Chondrocyte (in vitro differentiated cells): ENCODE data around the gene SNED1. TPM values are rescaled to one million over a fixed set of nuclear protein-coding genes. Genes with fewer than 3 reads are reported as not detected.

Experiments used
- DNase-seq: peaks from one replicate; pipeline ENCODE4 v3.0.0; 2021; ENCODE audit warnings: mixed read lengths, low spot score
- H3K27ac Mint-ChIP-seq: one replicate; pipeline ENCODE4 v1.8.0; 2021; ENCODE audit warnings: mild to moderate bottlenecking, moderate library complexity, mixed read lengths; ENCODE audit not compliant: unreplicated experiment
- H3K27me3 Mint-ChIP-seq: 2 replicates; pipeline ENCODE4 v1.8.0; 2021; ENCODE audit warnings: low read depth, mixed read lengths
- H3K36me3 Mint-ChIP-seq: 2 replicates; pipeline ENCODE4 v1.8.0; 2021; ENCODE audit warnings: low read depth, mixed read lengths
- H3K4me1 Mint-ChIP-seq: 2 replicates; pipeline ENCODE4 v1.8.0; 2021; ENCODE audit warnings: low read depth, mild to moderate bottlenecking, mixed read lengths
- H3K4me3 Mint-ChIP-seq: one replicate; pipeline ENCODE4 v1.8.0; 2021; ENCODE audit warnings: mild to moderate bottlenecking, moderate library complexity, mixed read lengths; ENCODE audit not compliant: unreplicated experiment
- H3K9me3 Mint-ChIP-seq: 2 replicates; pipeline ENCODE4 v1.8.0; 2021; ENCODE audit warnings: low read depth, mixed read lengths
- total RNA-seq: library from RNA; stranded (reverse); gene quantifications from 3 replicates; pipeline ENCODE4 v1.2.1, GENCODE V29; 2021
- TF ChIP-seq, protein P1 (sequence below): fragments of 200-600 bp; sonication (generic); IDR thresholded peaks from 2 replicates; pipeline ENCODE4 v1.5.0; 2021; ENCODE audit warnings: antibody characterized with exemption, mild to moderate bottlenecking, moderate library complexity

Gene SNED1
- total RNA-seq, 1 donor from 2014 or later, result 1.9 TPM

DNA sequence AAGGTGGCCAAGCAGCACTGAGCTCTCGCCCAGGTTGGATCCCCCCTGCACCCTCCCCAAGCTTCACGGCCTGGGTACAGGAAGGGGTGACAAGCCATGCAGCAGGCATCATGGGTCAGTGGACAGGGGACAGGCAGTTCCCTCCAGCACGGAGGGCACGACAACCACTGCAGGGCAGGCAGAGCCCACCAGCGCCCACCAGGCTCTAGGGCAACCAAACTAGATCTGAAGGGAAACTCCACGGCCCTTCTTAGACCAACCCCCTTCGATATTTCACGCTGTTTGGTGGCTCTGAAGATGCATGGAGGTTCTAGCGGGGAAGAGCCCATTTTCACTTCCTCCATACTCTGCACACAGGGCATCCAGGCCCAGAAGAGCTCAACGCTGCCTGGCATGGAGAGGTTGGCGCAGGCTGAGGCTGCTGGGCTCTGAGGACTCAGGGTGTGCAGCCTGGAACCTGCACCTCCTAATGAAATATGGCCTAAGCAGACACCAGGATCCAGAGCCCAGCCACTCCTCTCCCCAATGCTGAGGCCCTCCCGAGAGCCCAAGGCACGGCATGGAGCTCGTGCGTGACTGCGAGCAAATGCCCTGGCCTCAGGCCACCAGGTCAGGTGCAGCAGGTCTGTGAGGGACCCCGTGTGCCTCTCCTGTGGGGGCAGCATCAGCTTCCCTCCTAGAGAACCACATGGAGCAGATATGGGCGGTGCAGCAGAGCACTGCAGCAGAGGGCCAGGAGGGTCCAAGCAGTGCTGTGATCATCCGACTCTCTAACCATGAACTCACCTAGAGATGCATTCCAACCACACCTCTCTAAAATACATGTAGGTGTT is 112.4 kb downstream of the SNED1 start:
- Mint-ChIP-seq H3K36me3 (no peaks in the 10 kb centered on the region), H3K27me3 (no peaks in the 10 kb centered on the region), H3K27ac (no peak overlapping the region), H3K9me3 (no peaks in the 10 kb centered on the region), H3K4me1 (no peaks in the 10 kb centered on the region), H3K4me3 (no peak overlapping the region)
- DNase-seq, result no peak
- TF ChIP-seq, protein P1, sequence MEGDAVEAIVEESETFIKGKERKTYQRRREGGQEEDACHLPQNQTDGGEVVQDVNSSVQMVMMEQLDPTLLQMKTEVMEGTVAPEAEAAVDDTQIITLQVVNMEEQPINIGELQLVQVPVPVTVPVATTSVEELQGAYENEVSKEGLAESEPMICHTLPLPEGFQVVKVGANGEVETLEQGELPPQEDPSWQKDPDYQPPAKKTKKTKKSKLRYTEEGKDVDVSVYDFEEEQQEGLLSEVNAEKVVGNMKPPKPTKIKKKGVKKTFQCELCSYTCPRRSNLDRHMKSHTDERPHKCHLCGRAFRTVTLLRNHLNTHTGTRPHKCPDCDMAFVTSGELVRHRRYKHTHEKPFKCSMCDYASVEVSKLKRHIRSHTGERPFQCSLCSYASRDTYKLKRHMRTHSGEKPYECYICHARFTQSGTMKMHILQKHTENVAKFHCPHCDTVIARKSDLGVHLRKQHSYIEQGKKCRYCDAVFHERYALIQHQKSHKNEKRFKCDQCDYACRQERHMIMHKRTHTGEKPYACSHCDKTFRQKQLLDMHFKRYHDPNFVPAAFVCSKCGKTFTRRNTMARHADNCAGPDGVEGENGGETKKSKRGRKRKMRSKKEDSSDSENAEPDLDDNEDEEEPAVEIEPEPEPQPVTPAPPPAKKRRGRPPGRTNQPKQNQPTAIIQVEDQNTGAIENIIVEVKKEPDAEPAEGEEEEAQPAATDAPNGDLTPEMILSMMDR, result no peak

DNA sequence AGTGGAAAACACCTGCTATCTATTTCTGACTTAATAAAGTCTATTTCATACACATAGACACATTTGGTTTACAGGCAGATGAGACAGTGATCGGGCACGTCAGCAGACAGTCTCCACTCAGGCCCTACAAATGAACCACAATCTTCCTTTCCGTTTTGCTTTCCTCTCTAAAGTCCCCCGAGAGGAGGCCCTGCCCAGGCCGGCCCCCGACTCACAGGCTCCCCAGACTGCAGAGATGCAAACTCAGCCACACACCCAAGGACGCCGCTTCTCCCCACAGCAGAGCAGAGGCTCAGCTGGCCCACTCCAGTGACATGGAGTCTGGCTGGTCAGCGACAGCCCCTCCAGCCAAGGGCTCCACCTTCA is 113.0 kb downstream of the SNED1 start:
- H3K4me3 Mint-ChIP-seq, result no peak overlapping the region
- no peaks in the 10 kb centered on the region for H3K4me1 Mint-ChIP-seq
- DNase-seq, result no peak
- H3K27ac Mint-ChIP-seq, result no peak overlapping the region
- H3K36me3 Mint-ChIP-seq, result no peaks in the 10 kb centered on the region
- no peaks in the 10 kb centered on the region for H3K27me3 Mint-ChIP-seq
- TF ChIP-seq, protein P1, result no peak
- H3K9me3 Mint-ChIP-seq, result no peaks in the 10 kb centered on the region

DNA sequence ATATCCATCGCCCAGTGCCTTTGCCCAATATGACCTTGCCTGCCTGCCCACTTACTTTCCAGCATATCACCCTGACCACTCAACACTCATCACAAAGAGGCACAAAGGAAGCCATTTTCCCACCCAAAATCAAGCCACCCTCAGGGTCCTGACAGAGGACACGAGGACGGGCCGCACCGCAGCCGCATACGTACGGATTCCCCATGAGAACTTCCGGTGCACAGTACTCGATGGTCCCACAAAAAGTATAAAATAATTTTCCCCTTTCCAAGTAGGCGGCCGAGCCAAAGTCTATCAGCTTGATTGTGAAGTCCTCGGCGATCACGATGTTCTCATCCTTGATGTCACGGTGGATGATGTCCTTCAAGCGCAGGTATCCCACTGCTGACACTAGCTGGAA is 113.6 kb downstream of the SNED1 start:
- Mint-ChIP-seq H3K36me3 (no peaks in the 10 kb centered on the region), H3K9me3 (no peaks in the 10 kb centered on the region), H3K4me1 (no peaks in the 10 kb centered on the region), H3K4me3 (no peak overlapping the region), H3K27me3 (no peaks in the 10 kb centered on the region), H3K27ac (no peak overlapping the region)
- TF ChIP-seq, protein P1, result no peak
- DNase-seq, result no peak

DNA sequence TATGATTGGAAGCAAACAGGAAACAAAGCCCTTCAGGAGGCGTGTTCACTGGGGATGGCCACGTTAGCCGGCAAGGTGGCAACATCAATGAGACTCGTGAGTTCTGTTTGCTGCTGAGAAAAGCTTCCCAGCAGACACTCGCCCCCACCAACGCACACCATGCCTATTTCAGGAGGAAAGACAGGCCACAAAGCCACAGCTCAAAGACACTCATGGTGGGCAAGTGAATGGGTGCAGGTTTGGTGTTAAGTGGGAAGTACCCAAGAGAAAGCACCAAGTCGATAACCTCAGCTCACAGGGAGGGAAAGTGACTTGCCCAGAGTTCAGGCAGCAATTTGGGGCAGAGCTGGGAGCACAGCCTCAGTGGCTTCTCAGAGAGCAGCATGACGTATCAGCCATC is 114.2 kb downstream of the SNED1 start:
- no peaks in the 10 kb centered on the region for H3K36me3 Mint-ChIP-seq
- no peak overlapping the region for H3K4me3 Mint-ChIP-seq

DNA sequence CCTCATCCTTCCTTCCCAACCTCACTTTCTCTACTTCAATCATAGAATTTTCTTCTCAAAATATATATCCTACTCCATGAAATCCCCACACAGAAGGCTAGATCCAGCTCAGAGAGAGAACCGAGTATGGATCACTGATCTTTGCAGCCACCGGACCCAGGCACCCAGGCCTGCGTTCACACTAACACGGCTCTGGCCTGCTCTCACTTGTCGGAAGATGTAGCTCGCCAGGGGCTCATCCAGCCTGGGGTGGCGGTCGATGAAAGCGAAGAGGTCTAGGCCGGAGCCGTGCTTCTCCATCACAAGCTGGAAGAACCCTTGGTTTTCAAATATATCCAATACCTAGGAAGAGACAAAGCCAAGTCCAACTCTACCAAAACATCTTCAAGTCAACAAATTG is 116.4 kb downstream of the SNED1 start:
- TF ChIP-seq, protein P1, result no peak
- Mint-ChIP-seq H3K27me3 (no peaks in the 10 kb centered on the region), H3K4me3 (no peak overlapping the region), H3K4me1 (no peaks in the 10 kb centered on the region), H3K36me3 (no peaks in the 10 kb centered on the region), H3K9me3 (no peaks in the 10 kb centered on the region), H3K27ac (no peak overlapping the region)
- no peak for DNase-seq

More for the DNA sequence above, 114.2 kb downstream of the SNED1 start:
- Mint-ChIP-seq H3K4me1 (no peaks in the 10 kb centered on the region), H3K27me3 (no peaks in the 10 kb centered on the region), H3K9me3 (no peaks in the 10 kb centered on the region), H3K27ac (no peak overlapping the region)
- DNase-seq, result no peak
- TF ChIP-seq, protein P1, result no peak
